ENCODE results near the gene TARS2. TPM values are rescaled to one million over a fixed set of nuclear protein-coding genes. Genes with fewer than 3 reads are reported as not detected.
A peak's percentile ranks its signal among the peaks of the same experiment; 100 is the strongest.

TARS2 gene
- total RNA-seq, 4 donors from 2014 or later, result 4.6 to 22.6 (median 10.2) TPM

- intact Hi-C loops (cut with DNase I; ENCODE audit: low total_unique reads), result loop anchor here (10.0 kb wide), 1 partner anchor 69 kb away; no protein-coding TSS in a partner anchor
- Histone ChIP-seq H3K36me3 (no peaks in the 10 kb centered on the region), H3K4me3 (no peak overlapping the region), H3K27ac (no peak overlapping the region), H3K27me3 (no peaks in the 10 kb centered on the region), H3K4me1 (peaks cover 3 to 5% of the 10 kb centered on the region in 2 donors), H3K9me3 (no peaks in the 10 kb centered on the region)
- TF ChIP-seq CTCF (IDR thresholded peaks at IDR 0.05) (no peak), POLR2A (IDR thresholded peaks at IDR 0.05) (no peak)
- no peak for DNase-seq
Observed at GRCh38 chr1:150534002-150534401, 46.8 kb downstream of the TARS2 start.

- Histone ChIP-seq H3K27ac (no peak overlapping the region), H3K36me3 (no peaks in the 10 kb centered on the region), H3K4me1 (peaks cover 3 to 5% of the 10 kb centered on the region in 2 donors), H3K27me3 (no peaks in the 10 kb centered on the region), H3K4me3 (no peak overlapping the region), H3K9me3 (no peaks in the 10 kb centered on the region)
- DNase-seq, result no peak
- no peak for TF ChIP-seq CTCF (IDR thresholded peaks at IDR 0.05)
- no peak for TF ChIP-seq POLR2A (IDR thresholded peaks at IDR 0.05)
- intact Hi-C loops (cut with DNase I; ENCODE audit: low total_unique reads), result loop anchor here (10.0 kb wide), 1 partner anchor 71 kb away; no protein-coding TSS in a partner anchor
Observed at GRCh38 chr1:150535511-150536287, 48.5 kb downstream of the TARS2 start.

- H3K27me3 ChIP-seq, result no peaks in the 10 kb centered on the region
- H3K4me3 ChIP-seq, result no peak overlapping the region
- peaks cover 3 to 5% of the 10 kb centered on the region in 2 donors for H3K4me1 ChIP-seq
- no peaks in the 10 kb centered on the region for H3K9me3 ChIP-seq
- peak overlapping the region in 1 of 2 donors; percentile 38 for H3K27ac ChIP-seq
- DNase-seq, result no peak
- H3K36me3 ChIP-seq, result no peaks in the 10 kb centered on the region
- intact Hi-C loops (cut with DNase I; ENCODE audit: low total_unique reads), result loop anchor here (10.0 kb wide), 1 partner anchor 72 kb away; no protein-coding TSS in a partner anchor
- TF ChIP-seq POLR2A (IDR thresholded peaks at IDR 0.05) (no peak), CTCF (IDR thresholded peaks at IDR 0.05) (no peak)
Observed at GRCh38 chr1:150536836-150537731, 49.9 kb downstream of the TARS2 start.

- Histone ChIP-seq H3K4me1 (peaks cover 0 to 1% of the 10 kb centered on the region in 2 donors), H3K27ac (peak overlapping the region in 1 of 2 donors; percentile 64), H3K9me3 (no peaks in the 10 kb centered on the region), H3K27me3 (no peaks in the 10 kb centered on the region), H3K4me3 (no peak overlapping the region), H3K36me3 (no peaks in the 10 kb centered on the region)
- DNase-seq, result peak in 1 of 2 donors; percentile 39
- intact Hi-C loops (cut with DNase I; ENCODE audit: low total_unique reads), result loop anchor here (10.0 kb wide), 1 partner anchor 73 kb away; no protein-coding TSS in a partner anchor
- TF ChIP-seq POLR2A (IDR thresholded peaks at IDR 0.05), result no peak
- no peak for TF ChIP-seq CTCF (IDR thresholded peaks at IDR 0.05)
Observed at GRCh38 chr1:150537732-150538684, 50.8 kb downstream of the TARS2 start.

Data from uterus (tissue), 4 donors.